GM12873 (cell line): ENCODE results near the gene OSGIN1.

Source experiments
- CTCF ChIP-seq: IDR thresholded peaks from 2 replicates; pipeline ENCODE4 v1.5.1; 2012; ENCODE audit warnings: low read depth, mild to moderate bottlenecking, moderate library complexity, low read length, control low read depth; ENCODE audit not compliant: insufficient read depth; ENCODE audit errors: missing control alignments

Gene OSGIN1

GRCh38 chr16:83939266-83939855 is 13.7 kb upstream of the OSGIN1 start:
- TF ChIP-seq CTCF: no peak

GRCh38 chr16:83940119-83940518 is 12.9 kb upstream of the OSGIN1 start:
- no peak for TF ChIP-seq CTCF

- no peak for TF ChIP-seq CTCF
Measured at GRCh38 chr16:83940630-83941378, 12.2 kb upstream of the OSGIN1 start.

GRCh38 chr16:83942074-83942473 is 11.0 kb upstream of the OSGIN1 start:
- no peak for TF ChIP-seq CTCF

GRCh38 chr16:83942815-83943515 is 10.1 kb upstream of the OSGIN1 start:
- no peak for TF ChIP-seq CTCF

GRCh38 chr16:83943516-83944050 is 9.5 kb upstream of the OSGIN1 start:
- TF ChIP-seq CTCF: no peak

- no peak for TF ChIP-seq CTCF
Measured at GRCh38 chr16:83945587-83945986, 7.5 kb upstream of the OSGIN1 start.
